ENCODE data around the gene VWA5B1.

VWA5B1 gene

DNA sequence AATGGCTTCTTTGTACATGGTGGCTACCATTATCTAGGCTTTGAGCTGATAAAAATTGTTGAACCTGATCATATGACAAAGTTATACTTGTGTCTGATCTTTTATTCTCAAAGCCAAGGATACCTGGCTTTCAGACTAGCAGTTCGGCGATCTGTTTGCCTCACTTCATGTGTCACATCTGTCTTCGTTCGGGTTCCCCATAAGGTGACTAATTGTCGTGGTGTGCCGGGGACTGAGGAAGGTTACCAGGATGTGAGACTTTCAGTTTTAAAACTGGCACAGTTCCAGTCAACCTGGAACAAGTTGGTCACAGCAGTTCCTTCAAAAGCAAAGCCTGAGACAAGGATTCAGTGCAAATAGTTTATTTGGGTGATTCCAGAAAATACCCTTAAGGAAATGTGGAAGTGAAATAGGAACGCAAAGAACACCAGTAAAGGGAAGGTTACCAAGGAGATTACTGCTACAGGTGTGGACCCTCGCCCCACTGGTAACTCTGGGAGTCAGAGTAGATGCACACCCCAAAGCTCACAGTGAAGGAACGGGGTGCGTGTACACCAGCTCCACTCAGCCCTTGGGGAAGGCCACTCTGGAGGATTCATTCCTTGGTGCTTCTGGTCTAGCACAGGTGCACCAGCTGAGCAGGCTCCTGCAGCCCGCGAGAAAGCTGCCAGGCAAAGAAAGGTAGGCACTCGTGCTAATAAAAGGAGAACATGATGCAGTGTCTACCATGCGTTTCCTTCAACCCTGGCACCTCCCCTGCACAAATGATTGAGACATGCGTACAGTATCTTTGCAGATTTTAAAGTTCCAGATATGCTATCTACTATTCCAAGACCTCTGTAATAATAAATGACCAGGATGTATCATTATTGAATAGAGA lies 69.0 kb downstream of the VWA5B1 start:
- no peak for DNase-seq (ENCODE audit: low read depth in 1 of 2, low spot score in 1 of 2)
- no peak for TF ChIP-seq JUND (IDR thresholded peaks at IDR 0.05; ENCODE audit: low read depth)
- in situ Hi-C loops (cut with HindIII; ENCODE audit: low pct_unique_long_range_greater_than_20kb, low sequenced_read_pairs): no loop called here

DNA sequence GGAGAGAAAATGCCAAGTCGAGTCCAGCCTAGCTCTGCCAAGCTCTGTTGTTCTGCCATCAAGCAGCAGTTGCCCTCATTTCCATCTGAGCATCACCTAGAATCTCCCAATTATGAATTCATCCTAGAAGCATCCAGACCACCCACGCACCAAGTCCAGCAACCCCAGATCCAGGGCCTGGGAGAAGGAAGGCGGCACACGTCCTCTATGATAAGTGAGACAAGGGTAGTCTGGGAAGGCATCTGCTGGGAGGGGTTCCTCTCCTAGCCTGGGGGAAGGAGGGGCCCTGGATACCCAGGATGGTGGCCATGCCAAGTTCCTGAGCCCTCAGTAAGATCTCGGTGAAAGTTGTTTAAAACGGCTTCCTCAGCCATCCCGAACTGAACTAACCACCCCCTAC lies 70.7 kb downstream of the VWA5B1 start:
- no peak for DNase-seq (ENCODE audit: low read depth in 1 of 2, low spot score in 1 of 2)
- no peak for TF ChIP-seq JUND (IDR thresholded peaks at IDR 0.05; ENCODE audit: low read depth)
- in situ Hi-C loops (cut with HindIII; ENCODE audit: low pct_unique_long_range_greater_than_20kb, low sequenced_read_pairs): no loop called here

DNA sequence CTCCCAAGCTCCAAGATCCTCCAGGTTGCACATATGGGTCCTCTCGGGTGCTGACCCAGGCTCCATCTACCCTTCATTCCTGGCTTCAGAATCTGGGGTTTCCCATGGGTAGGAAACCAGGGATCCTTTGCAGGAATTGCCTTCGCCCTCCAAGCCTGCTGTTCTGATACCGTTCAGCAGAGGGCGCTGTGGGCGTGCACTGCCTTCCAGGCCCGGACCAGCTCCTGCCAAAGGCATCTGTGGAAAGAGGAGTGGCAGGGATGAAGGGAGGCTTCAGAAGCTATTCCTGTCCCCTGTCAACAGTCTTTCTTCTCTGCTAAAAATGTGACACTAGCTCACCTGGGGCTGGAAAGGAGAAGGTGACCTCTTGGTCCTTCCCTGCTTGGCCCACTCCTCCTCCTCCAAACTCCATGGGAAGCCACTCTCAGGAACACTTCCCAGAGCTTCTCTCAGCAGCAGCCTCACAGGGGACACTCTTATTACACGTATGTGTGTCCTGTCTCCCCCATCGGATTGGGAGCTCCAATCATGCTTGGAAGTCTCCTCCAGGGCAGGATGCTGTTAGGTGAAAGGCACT lies 71.2 kb downstream of the VWA5B1 start:
- no peak for TF ChIP-seq JUND (IDR thresholded peaks at IDR 0.05; ENCODE audit: low read depth)
- peak; percentile 48 to 55 for DNase-seq (ENCODE audit: low read depth in 1 of 2, low spot score in 1 of 2)
- in situ Hi-C loops (cut with HindIII; ENCODE audit: low pct_unique_long_range_greater_than_20kb, low sequenced_read_pairs): no loop called here

DNA sequence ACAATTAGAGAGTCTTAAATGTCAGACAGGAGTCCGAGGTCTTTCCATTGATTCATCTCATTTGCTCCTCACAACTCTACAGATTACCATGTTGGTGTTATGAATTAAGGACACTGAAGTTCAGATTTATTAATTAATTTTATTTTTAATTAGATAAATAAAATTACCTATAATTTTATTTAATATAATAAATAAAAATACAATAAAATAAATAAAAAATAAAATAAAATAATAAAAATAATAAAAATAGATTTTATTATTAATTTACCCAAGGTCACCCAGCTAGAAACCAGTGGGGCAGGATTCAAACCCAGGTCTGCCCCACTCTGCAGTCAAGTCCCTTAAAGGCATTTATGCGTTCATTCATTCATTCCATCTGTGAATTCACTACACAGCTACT lies 72.2 kb downstream of the VWA5B1 start:
- in situ Hi-C loops (cut with HindIII; ENCODE audit: low pct_unique_long_range_greater_than_20kb, low sequenced_read_pairs): no loop called here
- TF ChIP-seq JUND (IDR thresholded peaks at IDR 0.05; ENCODE audit: low read depth): no peak
- no peak for DNase-seq (ENCODE audit: low read depth in 1 of 2, low spot score in 1 of 2)

DNA sequence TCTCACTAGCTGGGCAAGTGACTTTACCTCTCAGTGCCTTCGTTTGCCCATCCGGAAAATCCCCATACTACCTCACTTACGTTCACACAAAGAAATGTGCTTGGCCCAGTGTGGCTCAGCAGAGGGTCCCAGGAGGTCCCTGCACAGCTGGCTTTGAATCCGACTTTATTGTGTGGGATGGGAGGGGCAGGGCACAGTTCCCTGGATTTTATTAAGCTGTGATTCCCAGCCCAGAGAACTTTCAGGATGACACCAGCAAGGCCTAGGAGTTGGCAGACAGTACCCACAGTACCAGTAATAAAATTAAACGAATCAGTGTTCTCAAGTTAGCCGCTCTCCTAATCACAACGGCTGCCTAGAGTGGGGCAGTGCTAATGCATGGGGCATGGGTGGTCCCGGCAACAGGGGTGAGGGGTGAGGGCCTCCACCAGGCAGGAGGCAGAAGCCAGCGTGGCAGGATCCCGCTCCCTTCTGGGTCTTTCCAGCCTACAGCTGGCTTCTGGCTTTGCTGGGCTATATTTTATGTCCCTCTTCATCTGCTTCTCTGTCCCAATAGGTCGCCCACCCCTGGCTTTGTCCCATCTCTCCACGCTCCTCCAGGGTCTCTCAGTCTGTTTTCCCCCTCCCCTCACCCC lies 74.9 kb downstream of the VWA5B1 start:
- in situ Hi-C loops (cut with HindIII; ENCODE audit: low pct_unique_long_range_greater_than_20kb, low sequenced_read_pairs): no loop called here
- no peak for TF ChIP-seq JUND (IDR thresholded peaks at IDR 0.05; ENCODE audit: low read depth)

DNA sequence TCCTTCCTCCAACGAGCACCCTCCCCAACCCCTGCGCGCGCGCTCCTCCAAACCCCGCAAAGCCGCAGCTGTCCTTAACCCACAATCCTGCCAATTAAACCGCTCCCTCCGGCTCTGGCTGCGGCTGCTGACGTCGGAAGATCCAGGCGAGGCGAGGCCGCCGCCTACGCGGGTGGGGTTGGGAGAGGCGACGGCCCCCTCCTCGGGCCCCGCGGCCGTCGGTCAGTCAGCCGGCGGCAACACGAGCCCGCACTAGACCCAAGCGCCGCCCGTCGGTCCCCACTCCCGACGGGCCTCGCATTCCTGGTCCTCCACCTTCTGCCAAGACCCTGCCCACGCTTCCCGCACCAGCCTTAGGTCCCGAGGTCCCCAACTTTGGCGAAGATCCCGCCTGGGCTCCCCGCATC lies 75.4 kb downstream of the VWA5B1 start:
- no peak for TF ChIP-seq JUND (IDR thresholded peaks at IDR 0.05; ENCODE audit: low read depth)
- DNase-seq (ENCODE audit: low read depth in 1 of 2, low spot score in 1 of 2): no peak
- in situ Hi-C loops (cut with HindIII; ENCODE audit: low pct_unique_long_range_greater_than_20kb, low sequenced_read_pairs): no loop called here

More for the DNA sequence above, 74.9 kb downstream of the VWA5B1 start:
- DNase-seq (ENCODE audit: low read depth in 1 of 2, low spot score in 1 of 2): no peak

DNA sequence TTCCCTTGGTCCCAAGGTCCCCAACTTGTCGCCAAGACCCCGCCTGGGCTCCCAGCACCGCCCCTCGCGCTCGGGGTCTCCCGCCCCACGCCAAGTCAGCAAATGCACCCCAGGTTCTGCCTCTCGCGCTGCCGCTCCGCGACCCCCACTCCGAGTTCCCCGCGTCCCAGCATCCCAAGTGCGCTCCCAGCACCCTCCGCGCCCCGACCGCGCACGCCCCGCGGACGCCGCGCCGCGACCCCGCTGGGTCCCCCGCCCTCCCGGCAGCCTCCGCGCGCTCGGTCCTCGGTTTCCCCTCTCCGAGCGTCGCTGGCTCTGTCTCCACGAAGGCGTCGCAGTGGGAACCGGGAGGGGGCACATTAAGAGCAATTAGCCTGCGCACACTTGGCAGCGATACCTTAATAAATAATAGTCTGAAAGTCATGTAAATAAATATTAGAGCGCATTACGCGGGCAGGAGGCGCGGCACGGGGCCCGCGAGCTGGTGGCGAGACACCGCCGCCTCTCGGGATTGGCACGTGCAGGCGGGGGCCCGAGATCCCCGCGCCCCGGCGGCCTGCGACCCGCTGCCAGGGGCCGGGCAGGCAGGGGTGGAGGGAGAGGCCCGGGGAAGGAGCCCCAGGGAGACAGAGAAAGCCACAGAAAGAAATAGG lies 75.9 kb downstream of the VWA5B1 start:
- DNase-seq (ENCODE audit: low read depth in 1 of 2, low spot score in 1 of 2): no peak
- no peak for TF ChIP-seq JUND (IDR thresholded peaks at IDR 0.05; ENCODE audit: low read depth)
- in situ Hi-C loops (cut with HindIII; ENCODE audit: low pct_unique_long_range_greater_than_20kb, low sequenced_read_pairs): no loop called here

DNA sequence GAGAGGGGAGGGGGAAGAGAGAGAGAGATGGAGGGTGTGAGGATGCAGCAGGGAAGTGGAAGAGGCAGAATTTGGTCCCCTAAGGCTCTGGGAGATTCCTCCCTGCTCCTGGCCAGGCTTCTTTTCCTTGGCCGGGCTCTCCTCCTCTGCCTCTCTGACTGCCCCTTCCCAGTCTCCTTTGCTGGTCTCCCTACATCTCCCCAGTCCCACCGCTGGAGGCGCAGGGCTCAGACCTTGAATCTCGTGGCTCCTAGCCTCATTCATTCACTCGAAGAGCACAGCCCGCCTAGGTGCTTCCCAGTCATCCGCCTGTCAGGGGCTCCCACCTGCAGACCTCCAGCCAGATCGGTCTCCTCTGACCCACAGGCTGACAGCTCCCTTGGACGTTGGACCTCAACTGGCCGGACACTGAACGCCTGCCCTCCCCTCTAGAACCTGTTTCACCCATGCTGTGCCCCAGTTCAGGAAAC lies 76.5 kb downstream of the VWA5B1 start:
- DNase-seq (ENCODE audit: low read depth in 1 of 2, low spot score in 1 of 2): peak; percentile 55 to 86
- TF ChIP-seq JUND (IDR thresholded peaks at IDR 0.05; ENCODE audit: low read depth): no peak
- in situ Hi-C loops (cut with HindIII; ENCODE audit: low pct_unique_long_range_greater_than_20kb, low sequenced_read_pairs): no loop called here

DNA sequence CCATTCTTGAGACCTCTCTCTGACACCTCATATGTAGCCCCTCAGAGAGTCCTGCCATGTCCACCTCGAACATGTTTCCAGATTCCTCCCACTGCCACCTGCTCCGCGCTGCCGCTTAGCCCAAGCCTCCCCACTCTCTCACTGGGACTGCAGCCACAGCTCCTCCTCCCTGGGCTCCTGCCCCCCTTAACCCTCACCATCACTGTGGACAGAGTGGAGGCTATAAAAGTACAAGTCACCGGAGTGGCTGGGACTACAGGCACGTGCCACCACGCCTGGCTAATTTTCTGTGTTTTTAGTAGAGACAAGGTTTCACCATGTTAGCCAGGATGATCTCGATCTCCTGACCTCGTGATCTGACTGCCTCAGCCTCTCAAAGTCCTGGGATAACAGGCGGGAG lies 77.0 kb downstream of the VWA5B1 start:
- TF ChIP-seq JUND (IDR thresholded peaks at IDR 0.05; ENCODE audit: low read depth): no peak
- DNase-seq (ENCODE audit: low read depth in 1 of 2, low spot score in 1 of 2): no peak
- in situ Hi-C loops (cut with HindIII; ENCODE audit: low pct_unique_long_range_greater_than_20kb, low sequenced_read_pairs): no loop called here

DNA sequence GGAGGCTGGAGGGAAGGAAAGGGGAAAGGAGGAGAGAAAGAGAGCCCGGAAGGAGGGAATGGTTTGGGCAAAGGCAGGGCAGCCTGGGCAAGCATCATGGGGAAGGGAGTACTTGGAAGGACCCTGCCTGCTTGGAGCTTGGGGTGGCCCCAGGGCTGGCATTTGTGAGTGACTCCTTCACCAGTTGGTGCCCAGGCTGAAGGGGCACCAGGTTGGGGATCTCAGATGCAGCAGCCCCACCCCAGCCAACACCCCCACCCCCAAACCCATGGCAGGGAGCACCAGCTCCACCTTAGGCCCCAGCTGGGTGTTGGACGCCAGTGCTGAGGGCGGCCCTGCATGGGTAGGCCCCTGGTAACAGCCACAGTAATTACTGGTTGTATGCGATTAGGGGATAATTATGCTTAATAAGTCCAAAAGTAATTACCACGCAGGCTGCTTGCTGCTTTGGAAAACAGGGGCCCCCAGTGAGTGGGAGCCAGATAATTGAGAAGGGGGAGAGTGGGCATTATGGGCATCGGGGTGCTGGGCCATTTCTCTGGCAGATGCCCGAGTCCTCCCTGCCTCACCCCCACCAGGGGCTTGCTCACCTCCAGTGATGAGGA lies 78.3 kb downstream of the VWA5B1 start:
- no peak for DNase-seq (ENCODE audit: low read depth in 1 of 2, low spot score in 1 of 2)
- no peak for TF ChIP-seq JUND (IDR thresholded peaks at IDR 0.05; ENCODE audit: low read depth)
- in situ Hi-C loops (cut with HindIII; ENCODE audit: low pct_unique_long_range_greater_than_20kb, low sequenced_read_pairs): no loop called here

DNA sequence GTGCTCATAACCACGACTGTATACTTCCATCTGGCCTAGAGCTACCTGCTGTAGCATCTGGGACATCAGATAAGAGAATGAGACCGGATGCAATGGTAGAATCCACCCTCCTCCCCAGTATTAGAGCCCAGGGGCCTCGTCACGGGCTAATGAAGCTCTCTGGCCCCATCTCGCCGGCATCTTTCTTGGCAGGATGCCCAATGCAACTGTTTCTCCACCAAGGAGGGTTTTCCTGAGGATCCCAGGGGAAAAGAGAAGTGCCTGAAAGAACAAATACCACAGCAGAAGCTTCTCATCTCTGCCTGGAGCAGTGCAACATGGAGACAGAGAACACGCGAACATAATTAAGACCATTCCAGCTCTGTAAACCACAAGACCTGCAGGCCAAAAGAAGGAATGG lies 80.0 kb downstream of the VWA5B1 start:
- TF ChIP-seq JUND (IDR thresholded peaks at IDR 0.05; ENCODE audit: low read depth): no peak
- in situ Hi-C loops (cut with HindIII; ENCODE audit: low pct_unique_long_range_greater_than_20kb, low sequenced_read_pairs): no loop called here
- no peak for DNase-seq (ENCODE audit: low read depth in 1 of 2, low spot score in 1 of 2)

DNA sequence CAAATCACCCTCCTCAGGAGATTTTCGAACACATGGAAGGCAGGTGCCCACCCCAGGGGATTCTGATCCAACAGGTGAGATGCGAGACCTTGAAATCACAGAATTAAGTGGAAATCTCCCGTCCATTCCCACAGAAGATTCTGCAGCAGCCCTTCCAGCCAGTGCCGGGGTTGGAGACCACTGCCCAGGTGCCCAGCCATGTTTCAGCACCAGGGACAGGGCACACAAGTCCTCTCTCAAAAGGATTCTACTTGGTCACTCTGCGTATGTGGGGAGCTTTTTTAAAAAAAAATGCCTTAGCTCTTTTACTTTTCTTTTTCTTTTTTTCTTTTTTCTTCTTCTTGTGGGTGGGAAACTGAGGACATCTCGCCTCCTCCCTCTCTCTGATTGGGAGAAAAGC lies 80.7 kb downstream of the VWA5B1 start:
- in situ Hi-C loops (cut with HindIII; ENCODE audit: low pct_unique_long_range_greater_than_20kb, low sequenced_read_pairs): no loop called here
- peak in 1 of 2 experiments; percentile 53 for DNase-seq (ENCODE audit: low read depth in 1 of 2, low spot score in 1 of 2)
- no peak for TF ChIP-seq JUND (IDR thresholded peaks at IDR 0.05; ENCODE audit: low read depth)

Measured in T47D (cell line).